Kidney (tissue), 14 donors: Measurements from ENCODE around the gene SCGB2B2. TPM values are rescaled to one million over a fixed set of nuclear protein-coding genes. Genes with fewer than 3 reads are reported as not detected.

ENCODE experiments used
- DNase-seq, 5 donors: peaks; one replicate each; pipeline ENCODE4 v3.0.0-alpha.2; 2013 to 2020
- FAIRE-seq: peaks from 2 replicates; lab custom pipeline; 2012; peaks lifted over from hg19 to GRCh38; lab: Jason Lieb, UNC
- H3K27ac ChIP-seq, 2 donors: one replicate each; pipeline ENCODE4 v1.7.0; 2013; ENCODE audit warnings: low read depth in 2 of 2, low read length in 2 of 2, inconsistent platforms in 1 of 2
- H3K27me3 ChIP-seq: one replicate; pipeline ENCODE4 v1.7.1; 2013; ENCODE audit warnings: low read length, inconsistent platforms; ENCODE audit not compliant: control insufficient read depth, insufficient read depth
- H3K36me3 ChIP-seq, 3 donors: one replicate each; pipeline versions ENCODE4 v1.7.0 to v1.7.1; 2013; ENCODE audit warnings: low read length in 3 of 3, control low read depth in 1 of 3, inconsistent platforms in 1 of 3; ENCODE audit not compliant: insufficient read depth in 3 of 3, control insufficient read depth in 2 of 3
- H3K4me1 ChIP-seq, 3 donors: one replicate each; pipeline versions ENCODE4 v1.7.0 to v1.7.1; 2013; ENCODE audit warnings: low read length in 3 of 3, inconsistent platforms in 1 of 3, low read depth in 1 of 3; ENCODE audit not compliant: control insufficient read depth in 2 of 3, insufficient read depth in 2 of 3
- H3K4me3 ChIP-seq, 3 donors: one replicate each; pipeline versions ENCODE4 v1.7.0 to v1.8.1; 2013; ENCODE audit warnings: low read length in 3 of 3, control low read depth in 1 of 3, inconsistent platforms in 1 of 3
- H3K9ac ChIP-seq, 3 donors: one replicate each; pipeline versions ENCODE4 v1.7.0 to v1.7.1; 2013; ENCODE audit warnings: low read length in 3 of 3, control low read depth in 1 of 3, inconsistent platforms in 1 of 3
- H3K9me3 ChIP-seq, 3 donors: one replicate each; pipeline versions ENCODE4 v1.7.0 to v1.7.1; 2013; ENCODE audit warnings: low read length in 3 of 3, control low read depth in 1 of 3, inconsistent platforms in 1 of 3; ENCODE audit not compliant: control insufficient read depth in 2 of 3, insufficient read depth in 1 of 3
- intact Hi-C: fragments of 100-400 bp; cut with DNase I; formaldehyde crosslinking; loops from one replicate; pipeline ENCODE4 v1.11.1; 2022
- polyA plus RNA-seq: library from polyadenylated mRNA; stranded (reverse); fragments of 350-450 nt; fragmentation: Illumina TruSeq; extraction: RNeasy Lipid Tissue Mini Kit (QIAGEN cat#74804); gene quantifications from one replicate; pipeline ENCODE4 v1.2.3, GENCODE V29; 2014; ENCODE audit warnings: low read depth, low replicate concordance; ENCODE audit not compliant: insufficient read depth
- total RNA-seq: library from RNA; stranded (reverse); fragmentation: NEBNext Ultra II Directional; extraction: Animal tissue kit (Norgen Biotek cat#: 25700); gene quantifications from one replicate; pipeline ENCODE4 v1.2.1, GENCODE V29; 2021
- TF ChIP-seq, protein P1 (sequence below): IDR thresholded peaks from 3 replicates; pipeline ENCODE4 v1.5.1; 2012; ENCODE audit warnings: mild to moderate bottlenecking, moderate library complexity, borderline replicate concordance; ENCODE audit not compliant: insufficient read depth; ENCODE audit errors: extremely low read depth
- donor health status: control.
- donor health status: control.
- donor health status: control.
- donor health status: control.
- donor health status: control.
- donor health status: DM: yes; HTN: yes; CAD: no.
- donor health status: Normal renal cell carcinoma (clear cell type).

Gene SCGB2B2
- total and polyA plus RNA-seq, 2 donors from 2014 or later: 0.73 to 1.1 TPM

DNA sequence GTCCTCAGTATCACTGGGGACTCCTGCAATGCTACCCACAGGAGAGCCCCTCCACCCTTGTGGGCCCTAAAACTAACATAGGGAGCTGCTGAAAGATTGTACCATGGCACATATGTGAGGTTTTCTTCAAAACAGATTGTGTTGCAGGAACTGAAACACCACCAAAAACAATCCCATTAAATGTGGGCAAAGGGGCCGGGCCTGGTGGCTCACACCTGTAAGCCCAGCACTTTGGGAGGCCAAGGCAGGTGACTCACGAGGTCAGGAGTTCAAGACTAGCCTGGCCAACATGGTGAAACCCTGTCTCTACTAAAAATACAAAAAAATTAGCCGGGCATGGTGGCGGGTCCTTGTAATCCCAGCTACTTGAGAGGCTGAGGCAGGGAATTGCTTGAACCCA, 34.7 kb downstream of the SCGB2B2 start:
- no peak overlapping the region for H3K4me3 ChIP-seq
- TF ChIP-seq, protein P1, sequence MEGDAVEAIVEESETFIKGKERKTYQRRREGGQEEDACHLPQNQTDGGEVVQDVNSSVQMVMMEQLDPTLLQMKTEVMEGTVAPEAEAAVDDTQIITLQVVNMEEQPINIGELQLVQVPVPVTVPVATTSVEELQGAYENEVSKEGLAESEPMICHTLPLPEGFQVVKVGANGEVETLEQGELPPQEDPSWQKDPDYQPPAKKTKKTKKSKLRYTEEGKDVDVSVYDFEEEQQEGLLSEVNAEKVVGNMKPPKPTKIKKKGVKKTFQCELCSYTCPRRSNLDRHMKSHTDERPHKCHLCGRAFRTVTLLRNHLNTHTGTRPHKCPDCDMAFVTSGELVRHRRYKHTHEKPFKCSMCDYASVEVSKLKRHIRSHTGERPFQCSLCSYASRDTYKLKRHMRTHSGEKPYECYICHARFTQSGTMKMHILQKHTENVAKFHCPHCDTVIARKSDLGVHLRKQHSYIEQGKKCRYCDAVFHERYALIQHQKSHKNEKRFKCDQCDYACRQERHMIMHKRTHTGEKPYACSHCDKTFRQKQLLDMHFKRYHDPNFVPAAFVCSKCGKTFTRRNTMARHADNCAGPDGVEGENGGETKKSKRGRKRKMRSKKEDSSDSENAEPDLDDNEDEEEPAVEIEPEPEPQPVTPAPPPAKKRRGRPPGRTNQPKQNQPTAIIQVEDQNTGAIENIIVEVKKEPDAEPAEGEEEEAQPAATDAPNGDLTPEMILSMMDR: no peak
- no peaks in the 10 kb centered on the region for H3K9me3 ChIP-seq
- intact Hi-C loops: no loop called here
- no peak overlapping the region for H3K27ac ChIP-seq
- H3K9ac ChIP-seq: no peak overlapping the region
- no peaks in the 10 kb centered on the region for H3K27me3 ChIP-seq
- DNase-seq (no peak), FAIRE-seq (no peak)
- no peaks in the 10 kb centered on the region for H3K36me3 ChIP-seq
- no peaks in the 10 kb centered on the region for H3K4me1 ChIP-seq

DNA sequence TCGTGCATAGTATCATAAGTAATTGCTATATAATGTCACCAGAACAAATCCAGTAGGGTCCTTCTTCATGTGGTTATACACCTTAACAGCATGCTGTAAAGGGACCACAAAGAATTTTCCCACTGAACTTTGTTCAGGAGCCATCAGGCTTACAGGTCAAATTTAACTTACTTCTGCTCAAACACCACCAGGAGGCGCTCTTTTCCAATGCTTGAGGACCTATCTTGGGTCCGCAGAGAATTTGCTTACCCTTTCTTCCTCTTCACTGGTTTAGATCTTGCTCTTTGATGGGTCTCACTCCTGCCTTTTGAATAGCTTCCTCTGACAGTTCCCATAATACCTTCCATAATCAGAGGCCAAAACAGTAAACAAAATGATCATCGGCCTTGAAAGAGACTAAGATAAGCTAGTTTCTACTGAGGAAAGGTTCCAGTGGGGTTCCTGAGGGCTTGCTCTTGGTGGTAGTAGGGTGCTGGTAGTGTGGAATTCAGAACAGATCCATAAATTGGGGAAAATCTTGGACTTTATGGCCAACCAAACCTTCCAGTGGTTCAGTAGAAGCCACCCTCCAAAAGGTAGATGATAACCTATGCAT, 37.4 kb downstream of the SCGB2B2 start:
- Histone ChIP-seq H3K27ac (no peak overlapping the region), H3K9ac (no peak overlapping the region), H3K27me3 (no peaks in the 10 kb centered on the region), H3K4me3 (no peak overlapping the region), H3K9me3 (peaks cover 0 to 13% (median 0%) of the 10 kb centered on the region in 3 donors), H3K36me3 (no peaks in the 10 kb centered on the region), H3K4me1 (no peaks in the 10 kb centered on the region)
- TF ChIP-seq, protein P1: peak; percentile 68
- intact Hi-C loops: loop anchor here (5.0 kb wide), 1 partner anchor 73 kb away; no protein-coding TSS in a partner anchor
- FAIRE-seq (no peak), DNase-seq (peak in 4 of 5 donors; percentile 50 to 89 (median 76))

DNA sequence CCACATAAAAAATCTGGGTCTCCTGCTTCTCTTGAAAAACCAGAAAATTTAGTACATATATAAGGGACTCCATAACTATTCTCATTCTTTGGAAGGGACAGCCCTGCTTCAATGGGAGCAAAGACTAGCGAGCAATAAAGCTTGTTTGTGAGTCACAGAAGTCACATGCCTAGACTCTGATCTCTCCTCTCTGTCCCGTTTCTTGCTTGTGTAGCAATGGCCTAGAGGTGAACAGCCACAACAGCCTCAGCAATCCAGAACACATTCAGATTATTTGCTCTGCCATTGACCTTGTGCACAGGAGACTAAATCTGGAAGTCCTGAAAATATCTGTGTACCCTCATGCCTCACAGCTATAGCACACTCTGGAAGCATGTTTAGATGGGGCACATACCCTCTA, 43.2 kb downstream of the SCGB2B2 start:
- H3K4me3 ChIP-seq: no peak overlapping the region
- intact Hi-C loops: no loop called here
- DNase-seq (no peak), FAIRE-seq (no peak)
- no peak overlapping the region for H3K27ac ChIP-seq
- peaks cover 0 to 21% (median 0%) of the 10 kb centered on the region in 3 donors for H3K9me3 ChIP-seq
- H3K36me3 ChIP-seq: no peaks in the 10 kb centered on the region
- H3K4me1 ChIP-seq: no peaks in the 10 kb centered on the region
- no peak overlapping the region for H3K9ac ChIP-seq
- no peaks in the 10 kb centered on the region for H3K27me3 ChIP-seq
- TF ChIP-seq, protein P1: no peak

Other genes with a start within 250 kb of the SCGB2B2 start
- 63.6 TPM for gene UBA2, start 248.8 kb downstream of the SCGB2B2 start, total RNA-seq
- gene UBA2, start 248.8 kb downstream of the SCGB2B2 start, polyA plus RNA-seq: 41.3 TPM
- 22.3 TPM for gene WTIP, start 195.4 kb downstream of the SCGB2B2 start, total RNA-seq
- 15.5 TPM for gene WTIP, start 195.4 kb downstream of the SCGB2B2 start, polyA plus RNA-seq
- 36.4 TPM for gene ZNF302, start 519 bp upstream of the SCGB2B2 start, total RNA-seq
- 25.5 TPM for gene ZNF302, start 519 bp upstream of the SCGB2B2 start, polyA plus RNA-seq
- gene ZNF181, start 57.1 kb upstream of the SCGB2B2 start, total RNA-seq: 13.4 TPM
- 14.0 TPM for gene ZNF181, start 57.1 kb upstream of the SCGB2B2 start, polyA plus RNA-seq
- gene ZNF599, start 96.1 kb upstream of the SCGB2B2 start, total RNA-seq: 8.9 TPM
- 14.2 TPM for gene ZNF599, start 96.1 kb upstream of the SCGB2B2 start, polyA plus RNA-seq
- 3.5 TPM for gene ZNF30, start 249.7 kb upstream of the SCGB2B2 start, total RNA-seq
- 3.1 TPM for gene ZNF30, start 249.7 kb upstream of the SCGB2B2 start, polyA plus RNA-seq